Activated CD8-positive, alpha-beta memory T cell treated with anti-CD3 and anti-CD28 coated beads, Interleukin-2, amount 10 ng/mL, durations not matched to agents 7 days and 5 days (primary cell): Measurements from ENCODE around the gene IFNGR2. TPM values are rescaled to one million over a fixed set of nuclear protein-coding genes. Genes with fewer than 3 reads are reported as not detected.
"Not testable (repeated sequence)": the region's sequence is repeated elsewhere in the genome, so short reads cannot be mapped to it uniquely, and the experiment has no call there.

ENCODE experiments used
- ATAC-seq: fragments of 150-1000 bp; cut with Tn5 transposase; one replicate; pipeline ENCODE4 v1.10.0; 2021; ENCODE audit warnings: moderate library complexity
- CTCF ChIA-PET: fragments of 350-600 bp; sonication (Branson Sonifier 250); formaldehyde crosslinking; loops from one replicate; lab custom pipeline; 2021; ENCODE audit warnings: antibody characterized with exemption; lab: Charles Lee
- DNase-seq: peaks from one replicate; pipeline ENCODE4 v3.0.0-alpha.2; 2020
- H3K27ac Mint-ChIP-seq: one replicate; pipeline ENCODE4 v1.8.0; 2021; ENCODE audit warnings: mild to moderate bottlenecking, mixed read lengths
- H3K27me3 Mint-ChIP-seq: one replicate; pipeline ENCODE4 v1.8.0; 2021; ENCODE audit warnings: mixed read lengths
- H3K36me3 Mint-ChIP-seq: one replicate; pipeline ENCODE4 v1.8.0; 2021; ENCODE audit warnings: mild to moderate bottlenecking, mixed read lengths
- H3K4me1 Mint-ChIP-seq: one replicate; pipeline ENCODE4 v1.8.0; 2021; ENCODE audit warnings: mixed read lengths
- H3K4me3 Mint-ChIP-seq: one replicate; pipeline ENCODE4 v1.8.0; 2021; ENCODE audit warnings: mild to moderate bottlenecking, moderate library complexity, mixed read lengths
- H3K9me3 Mint-ChIP-seq: one replicate; pipeline ENCODE4 v1.8.0; 2022; ENCODE audit warnings: low read depth, mixed read lengths
- total RNA-seq, 2 experiments: library from RNA; stranded (reverse); gene quantifications; one replicate each; pipeline ENCODE4 v1.2.3, GENCODE V29; 2021

Gene IFNGR2, protein sequence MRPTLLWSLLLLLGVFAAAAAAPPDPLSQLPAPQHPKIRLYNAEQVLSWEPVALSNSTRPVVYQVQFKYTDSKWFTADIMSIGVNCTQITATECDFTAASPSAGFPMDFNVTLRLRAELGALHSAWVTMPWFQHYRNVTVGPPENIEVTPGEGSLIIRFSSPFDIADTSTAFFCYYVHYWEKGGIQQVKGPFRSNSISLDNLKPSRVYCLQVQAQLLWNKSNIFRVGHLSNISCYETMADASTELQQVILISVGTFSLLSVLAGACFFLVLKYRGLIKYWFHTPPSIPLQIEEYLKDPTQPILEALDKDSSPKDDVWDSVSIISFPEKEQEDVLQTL
- total RNA-seq: under 1 TPM; 0.30 to 0.96 TPM

GRCh38 chr21:33403128-33403785, at the start of gene IFNGR2:
Gene IFNGR2 (plus strand): TSS chr21:33403413. CDS start chr21:33403544, 131 bp downstream.
- Mint-ChIP-seq H3K27me3 (peaks cover 68% of the 10 kb centered on the region), H3K36me3 (peaks cover 1% of the 10 kb centered on the region), H3K9me3 (no peaks in the 10 kb centered on the region), H3K4me3 (peak within 1 kb of the TSS; percentile 57), H3K4me1 (peaks cover 14% of the 10 kb centered on the region), H3K27ac (no peak within 1 kb of the TSS)
- DNase-seq: no peak
- CTCF ChIA-PET: interaction anchor here (1.0 to 1.8 kb wide), 3 partner anchors 18 to 77 kb away, joined by 3 to 5 read pairs (median 3); partner anchors contain the start of gene TMEM50B
- ATAC-seq: peak; percentile 63

DNA sequence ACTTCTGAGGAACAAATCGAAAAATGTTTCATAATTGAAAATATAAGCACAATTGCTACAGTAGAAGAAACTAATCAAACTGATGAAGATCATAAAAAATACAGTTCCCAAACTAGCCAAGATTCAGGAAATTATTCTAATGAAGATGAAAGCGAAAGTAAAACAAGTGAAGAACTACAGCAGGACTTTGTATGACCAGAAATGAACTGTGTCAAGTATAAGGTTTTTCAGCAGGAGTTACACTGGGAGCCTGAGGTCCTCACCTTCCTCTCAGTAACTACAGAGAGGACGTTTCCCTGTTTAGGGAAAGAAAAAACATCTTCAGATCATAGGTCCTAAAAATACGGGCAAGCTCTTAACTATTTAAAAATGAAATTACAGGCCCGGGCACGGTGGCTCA, 47.9 kb upstream of the IFNGR2 start:
- H3K4me1 Mint-ChIP-seq: peaks cover 12% of the 10 kb centered on the region
- H3K27me3 Mint-ChIP-seq: no peaks in the 10 kb centered on the region
- CTCF ChIA-PET: interaction anchor here (1.0 to 1.9 kb wide), 4 partner anchors 10 to 155 kb away, joined by 3 to 5 read pairs (median 4); no protein-coding TSS in a partner anchor

GRCh38 chr21:33355996-33356395, 47.2 kb upstream of the IFNGR2 start:
- CTCF ChIA-PET: interaction anchor here (1.0 to 1.9 kb wide), 3 partner anchors 10 to 156 kb away, joined by 3 to 5 read pairs (median 4); no protein-coding TSS in a partner anchor
- Mint-ChIP-seq H3K4me3 (no peak overlapping the region), H3K9me3 (no peaks in the 10 kb centered on the region), H3K27ac (no peak overlapping the region), H3K36me3 (peaks cover 21% of the 10 kb centered on the region), H3K4me1 (peaks cover 16% of the 10 kb centered on the region), H3K27me3 (no peaks in the 10 kb centered on the region)
- DNase-seq (no peak), ATAC-seq (no peak)

More for the DNA sequence above, 47.9 kb upstream of the IFNGR2 start:
- Mint-ChIP-seq H3K4me3 (no peak overlapping the region), H3K27ac (peak overlapping the region; percentile 55), H3K36me3 (peaks cover 24% of the 10 kb centered on the region), H3K9me3 (no peaks in the 10 kb centered on the region)
- ATAC-seq (peak; percentile 45), DNase-seq (no peak)

GRCh38 chr21:33357177-33357576, 46.0 kb upstream of the IFNGR2 start:
- H3K9me3 Mint-ChIP-seq: no peaks in the 10 kb centered on the region
- ATAC-seq: no peak
- peaks cover 27% of the 10 kb centered on the region for H3K4me1 Mint-ChIP-seq
- no peak overlapping the region for H3K4me3 Mint-ChIP-seq
- peaks cover 22% of the 10 kb centered on the region for H3K36me3 Mint-ChIP-seq
- H3K27ac Mint-ChIP-seq: no peak overlapping the region
- CTCF ChIA-PET: interaction anchor here (5.6 kb wide), 1 partner anchor 11 kb away, joined by 56 read pairs; no protein-coding TSS in a partner anchor
- DNase-seq: no peak
- H3K27me3 Mint-ChIP-seq: no peaks in the 10 kb centered on the region

GRCh38 chr21:33359446-33359845, 43.8 kb upstream of the IFNGR2 start:
- no peaks in the 10 kb centered on the region for H3K27me3 Mint-ChIP-seq
- ATAC-seq (no peak), DNase-seq (no peak)
- H3K4me3 Mint-ChIP-seq: no peak overlapping the region
- CTCF ChIA-PET: interaction anchor here (0.7 to 5.6 kb wide), 5 partner anchors 13 to 162 kb away, joined by 3 to 62 read pairs (median 40); no protein-coding TSS in a partner anchor
- no peaks in the 10 kb centered on the region for H3K9me3 Mint-ChIP-seq
- no peak overlapping the region for H3K27ac Mint-ChIP-seq
- peaks cover 30% of the 10 kb centered on the region for H3K4me1 Mint-ChIP-seq
- peaks cover 20% of the 10 kb centered on the region for H3K36me3 Mint-ChIP-seq

DNA sequence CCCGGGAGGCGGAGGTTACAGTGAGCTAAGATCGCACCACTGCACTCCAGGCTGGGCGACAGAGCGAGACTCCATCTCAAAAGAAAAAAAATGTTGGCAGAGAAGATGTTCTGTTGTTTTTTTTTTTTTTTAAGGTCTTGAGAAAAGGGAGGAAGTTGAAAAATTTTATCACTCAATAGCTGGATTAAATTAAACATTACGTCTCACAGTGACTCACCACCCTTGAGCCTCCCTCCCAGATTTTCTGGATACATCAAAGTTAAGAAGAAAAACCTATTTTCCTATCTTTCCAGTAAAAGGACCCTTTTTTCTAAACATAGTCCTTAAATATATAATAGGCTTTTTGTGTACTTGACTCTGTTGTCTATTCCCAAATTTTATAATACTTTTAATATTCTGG, 42.9 kb upstream of the IFNGR2 start:
- H3K4me3 Mint-ChIP-seq: no peak overlapping the region
- no peak for DNase-seq
- CTCF ChIA-PET: interaction anchor here (0.7 to 5.6 kb wide), 20 partner anchors 8 to 440 kb away, joined by 3 to 62 read pairs (median 9); partner anchors contain the start of genes IFNAR1 and TMEM50B
- no peak overlapping the region for H3K27ac Mint-ChIP-seq
- peaks cover 17% of the 10 kb centered on the region for H3K36me3 Mint-ChIP-seq
- H3K4me1 Mint-ChIP-seq: peaks cover 26% of the 10 kb centered on the region
- no peaks in the 10 kb centered on the region for H3K27me3 Mint-ChIP-seq
- ATAC-seq: no peak
- H3K9me3 Mint-ChIP-seq: no peaks in the 10 kb centered on the region

DNA sequence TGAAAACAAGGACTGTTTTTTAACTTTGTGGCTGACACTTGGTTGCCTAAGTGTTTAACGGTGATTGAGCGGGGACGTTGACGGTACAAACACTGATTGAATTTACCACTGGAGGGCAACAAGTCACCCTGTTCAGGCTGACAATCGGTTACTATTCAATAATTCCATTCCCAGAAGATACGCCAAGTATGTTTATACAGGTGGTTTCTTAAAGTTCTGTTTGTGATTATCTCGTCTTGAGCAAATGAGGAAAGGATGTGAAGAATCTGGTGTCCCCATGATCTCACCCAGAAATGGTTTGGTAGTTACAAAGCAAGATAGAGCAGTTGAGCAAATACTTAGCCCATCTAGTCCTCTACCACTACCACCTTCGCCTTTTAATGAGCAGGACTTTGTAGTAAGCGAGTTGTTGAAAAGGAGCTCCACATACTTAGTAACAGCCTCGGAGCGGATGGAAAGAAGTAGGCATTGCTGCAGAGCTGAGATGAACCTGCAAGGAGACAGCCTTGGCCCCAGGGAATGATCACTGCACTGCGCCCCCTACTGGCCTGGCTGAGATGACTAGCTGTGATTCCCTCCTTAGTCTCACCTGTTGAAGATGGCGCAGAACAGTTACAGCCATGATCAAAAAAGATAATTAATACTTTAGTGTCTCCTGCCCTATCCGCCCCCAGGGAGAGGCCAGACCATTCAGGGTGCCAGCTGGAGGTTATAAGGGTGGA, 42.2 kb upstream of the IFNGR2 start:
- Mint-ChIP-seq H3K36me3 (peaks cover 12% of the 10 kb centered on the region), H3K4me1 (peaks cover 22% of the 10 kb centered on the region), H3K9me3 (no peaks in the 10 kb centered on the region), H3K27ac (peak overlapping the region; percentile 73), H3K4me3 (peak overlapping the region; percentile 71), H3K27me3 (no peaks in the 10 kb centered on the region)
- CTCF ChIA-PET: interaction anchor here (0.6 to 5.6 kb wide), 53 partner anchors 9 to 586 kb away, joined by 3 to 62 read pairs (median 5); partner anchors contain the start of genes DONSON, IFNAR1, IL10RB and TMEM50B
- DNase-seq: peak; percentile 90
- ATAC-seq: peak; percentile 82

DNA sequence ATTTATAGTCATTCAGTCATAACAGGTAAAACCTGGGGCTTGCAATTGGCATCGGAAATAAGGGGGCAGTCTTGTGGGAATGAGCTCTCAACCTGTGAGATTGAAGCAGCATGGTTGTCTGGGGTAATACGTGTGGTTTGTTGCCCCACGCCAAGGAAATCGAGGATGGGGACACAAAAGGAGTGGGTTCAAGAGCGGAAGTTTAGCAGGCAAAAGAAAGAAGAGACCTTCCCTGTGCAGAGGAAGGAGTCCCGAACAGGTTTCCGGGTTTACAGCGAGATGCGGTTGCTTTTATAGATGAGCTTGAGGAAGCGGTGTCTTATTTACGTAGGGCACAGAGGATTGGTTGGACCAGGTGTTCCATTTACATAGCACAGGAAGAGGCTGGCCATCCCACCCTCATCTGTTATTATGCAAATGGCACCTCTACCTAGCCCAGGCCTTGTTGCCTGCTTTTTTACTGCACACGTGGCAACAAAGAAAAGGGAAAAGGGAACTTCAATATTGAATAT, 41.1 kb upstream of the IFNGR2 start:
- peak; percentile 78 for ATAC-seq
- CTCF ChIA-PET: interaction anchor here (0.6 to 5.6 kb wide), 39 partner anchors 8 to 588 kb away, joined by 3 to 62 read pairs (median 7); partner anchors contain the start of genes IFNAR1, IL10RB and TMEM50B
- peaks cover 2% of the 10 kb centered on the region for H3K27me3 Mint-ChIP-seq
- H3K4me3 Mint-ChIP-seq: peak overlapping the region; percentile 71
- peaks cover 4% of the 10 kb centered on the region for H3K9me3 Mint-ChIP-seq
- H3K4me1 Mint-ChIP-seq: peaks cover 19% of the 10 kb centered on the region
- peak; percentile 80 for DNase-seq
- peak overlapping the region; percentile 91 for H3K27ac Mint-ChIP-seq
- H3K36me3 Mint-ChIP-seq: peaks cover 13% of the 10 kb centered on the region

DNA sequence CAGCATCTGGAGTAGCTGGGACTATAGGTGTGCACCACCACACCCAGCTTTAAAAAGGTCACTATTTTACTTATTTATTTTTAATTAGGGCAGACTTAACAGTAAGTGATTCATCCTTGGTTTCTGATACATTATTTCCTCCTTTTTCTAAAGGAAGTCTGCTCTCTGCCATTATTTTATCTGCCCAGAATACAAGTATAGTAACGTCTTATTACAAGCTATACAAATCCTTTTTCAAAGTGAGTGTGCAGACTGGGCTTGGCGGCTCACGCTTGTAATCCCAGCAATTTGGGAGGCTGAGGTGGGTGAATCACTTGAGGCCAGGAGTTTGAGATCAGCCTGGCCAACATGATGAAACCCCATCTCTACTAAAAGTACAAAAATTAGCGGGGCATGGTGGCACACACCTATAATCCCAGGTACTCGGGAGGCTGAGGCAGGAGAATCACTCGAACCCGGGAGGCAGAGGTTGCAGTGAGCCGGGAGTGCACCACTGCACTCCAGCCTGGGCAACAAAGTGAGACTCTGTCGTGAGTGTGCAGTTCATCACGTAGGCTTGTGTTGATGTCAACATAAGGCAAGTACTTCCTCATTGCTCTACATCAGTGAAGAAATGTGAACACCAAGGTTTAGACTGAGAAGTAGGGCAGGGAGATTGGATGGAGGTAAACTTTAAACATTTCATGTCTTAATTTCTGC, 39.2 kb upstream of the IFNGR2 start:
- CTCF ChIA-PET: interaction anchor here (0.7 to 1.4 kb wide), 5 partner anchors 23 to 167 kb away, joined by 3 read pairs; no protein-coding TSS in a partner anchor
- peaks cover 22% of the 10 kb centered on the region for H3K4me1 Mint-ChIP-seq
- not testable (repeated sequence) for DNase-seq, H3K4me3 Mint-ChIP-seq, H3K27ac Mint-ChIP-seq, ATAC-seq, H3K27me3 Mint-ChIP-seq
- peaks cover 24% of the 10 kb centered on the region for H3K36me3 Mint-ChIP-seq
- H3K9me3 Mint-ChIP-seq: peaks cover 15% of the 10 kb centered on the region

DNA sequence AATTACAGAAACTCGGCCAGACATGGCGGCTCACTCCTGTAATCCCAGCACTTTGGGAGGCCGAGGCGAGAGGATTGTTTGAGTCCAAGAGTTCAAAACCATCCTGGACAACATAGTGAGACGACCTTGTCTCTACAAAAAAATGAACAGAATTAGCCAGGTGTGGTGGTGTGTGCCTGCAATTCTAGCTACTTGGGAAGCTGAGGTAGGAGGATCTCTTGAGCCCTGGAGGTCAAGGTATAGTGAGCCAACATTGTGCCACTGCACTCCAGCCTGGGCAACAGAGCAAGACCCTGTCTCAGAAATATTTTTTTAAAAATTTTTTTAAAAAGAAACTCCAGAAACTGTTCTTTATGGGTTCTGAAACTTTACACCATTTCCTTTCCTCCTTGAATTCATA, 38.4 kb upstream of the IFNGR2 start:
- Mint-ChIP-seq H3K4me3 (no peak overlapping the region), H3K27me3 (peaks cover 2% of the 10 kb centered on the region), H3K9me3 (peaks cover 17% of the 10 kb centered on the region), H3K27ac (no peak overlapping the region), H3K4me1 (peaks cover 22% of the 10 kb centered on the region), H3K36me3 (peaks cover 24% of the 10 kb centered on the region)
- DNase-seq (no peak), ATAC-seq (no peak)
- CTCF ChIA-PET: interaction anchor here (0.6 to 1.5 kb wide), 2 partner anchors 15 to 80 kb away, joined by 3 to 4 read pairs; no protein-coding TSS in a partner anchor

- Mint-ChIP-seq H3K4me3 (no peak overlapping the region), H3K27me3 (peaks cover 13% of the 10 kb centered on the region), H3K9me3 (peaks cover 20% of the 10 kb centered on the region), H3K4me1 (peaks cover 6% of the 10 kb centered on the region), H3K27ac (peak overlapping the region; percentile 33), H3K36me3 (peaks cover 23% of the 10 kb centered on the region)
- DNase-seq: no peak
- ATAC-seq: no peak
- CTCF ChIA-PET: interaction anchor here (1.4 to 2.6 kb wide), 3 partner anchors 8 to 168 kb away, joined by 4 to 8 read pairs (median 5); no protein-coding TSS in a partner anchor
Observed at GRCh38 chr21:33367309-33367973, 35.8 kb upstream of the IFNGR2 start.
